Activated T-cell treated with anti-CD3 and anti-CD28 coated beads, Interleukin-2, amount 50 U/mL, for 48 hours (primary cell): ENCODE results near the gene ZNF232.
A peak's percentile ranks its signal among the peaks of the same experiment; 100 is the strongest.
"Not testable (repeated sequence)": the region's sequence is repeated elsewhere in the genome, so short reads cannot be mapped to it uniquely, and the experiment has no call there.

Experiments used
- DNase-seq, 2 experiments: peaks; one replicate each; pipeline ENCODE4 v3.0.0-alpha.2; 2020

The ZNF232 gene

GRCh38 chr17:5096731-5097100, 15.0 kb downstream of the ZNF232 start:
- DNase-seq: no peak

- DNase-seq: no peak
Measured at GRCh38 chr17:5092218-5093010, 19.3 kb downstream of the ZNF232 start.

- no peak for DNase-seq
Measured at GRCh38 chr17:5080591-5080990, 31.1 kb downstream of the ZNF232 start.

GRCh38 chr17:5078106-5079028, 33.3 kb downstream of the ZNF232 start, which contains the start of gene ZFP3:
ZFP3 (plus strand) TSS chr17:5078467; CDS start chr17:5091505, 13,038 bp downstream.
- DNase-seq: peak; percentile 85 to 87

GRCh38 chr17:5077781-5078105, 33.9 kb downstream of the ZNF232 start:
- no peak for DNase-seq

GRCh38 chr17:5077275-5077674, 34.4 kb downstream of the ZNF232 start:
- DNase-seq: not testable (repeated sequence)

- not testable (repeated sequence) for DNase-seq
Measured at GRCh38 chr17:5075472-5075871, 36.2 kb downstream of the ZNF232 start.

- DNase-seq: no peak
Measured at GRCh38 chr17:5069724-5070123, 42.0 kb downstream of the ZNF232 start.

- no peak for DNase-seq
Measured at GRCh38 chr17:5068236-5068635, 43.4 kb downstream of the ZNF232 start.

GRCh38 chr17:5065227-5065744, 46.4 kb downstream of the ZNF232 start:
- no peak for DNase-seq
